GM12878 (cell line): ENCODE data around the gene ATP5F1B. TPM values are rescaled to one million over a fixed set of nuclear protein-coding genes. Genes with fewer than 3 reads are reported as not detected.
A peak's percentile ranks its signal among the peaks of the same experiment; 100 is the strongest.

Experiments
- ATAC-seq: fragments of 200-7000 bp; cut with Tn5 transposase; 3 replicates; pipeline ENCODE4 v1.9.1; 2020; ENCODE audit warnings: mild to moderate bottlenecking, moderate library complexity
- BruUV-seq: library from RNA; stranded (reverse); fragments of 400-500 nt; replicated peaks from 2 replicates; lab custom pipeline; 2021; lab: Mats Ljungman, UMichigan
- CTCF ChIA-PET: fragments of 300-600 bp; sonication (Branson Sonifier 250); formaldehyde crosslinking; extraction: SDS; loops from one replicate; lab custom pipeline; 2021; ENCODE audit warnings: inconsistent platforms; lab: Yijun Ruan, JAX
- POLR2A ChIA-PET: fragments of 350-600 bp; formaldehyde crosslinking; extraction: SDS; loops from one replicate; lab custom pipeline; 2021; ENCODE audit warnings: inconsistent platforms; lab: Charles Lee
- RAD21 ChIA-PET: fragments of 300-600 bp; sonication (Branson Sonifier 250); formaldehyde crosslinking; loops from one replicate; lab custom pipeline; 2023; ENCODE audit warnings: antibody characterized with exemption; ENCODE audit not compliant: unreplicated experiment; lab: Charles Lee
- SMC1A ChIA-PET: fragments of 300-600 bp; sonication (Branson Sonifier 250); formaldehyde crosslinking; loops from one replicate; lab custom pipeline; 2023; ENCODE audit not compliant: unreplicated experiment, uncharacterized antibody; lab: Charles Lee
- DNase-seq: peaks from one replicate; pipeline ENCODE4 v3.0.0-alpha.2; 2011; ENCODE audit warnings: low read depth, low spot score
- FAIRE-seq: peaks from 3 replicates; lab custom pipeline; 2011; peaks lifted over from hg19 to GRCh38; lab: Jason Lieb, UNC
- H2AFZ ChIP-seq: 2 replicates; pipeline ENCODE4 v1.6.0; 2011; ENCODE audit warnings: low read depth, low read length, control low read depth; ENCODE audit not compliant: control insufficient read depth
- H3K27ac ChIP-seq: 2 replicates; pipeline ENCODE4 v1.5.1; 2011; ENCODE audit warnings: control low read depth; ENCODE audit not compliant: control insufficient read depth, insufficient read depth
- H3K27me3 ChIP-seq, 2 experiments: replicated peaks in 1 of 2; 2 replicates each; pipeline versions ENCODE4 v1.6.0 to v1.6.1; 2011; ENCODE audit warnings: low read length in 1 of 2; ENCODE audit not compliant: control insufficient read depth in 2 of 2, insufficient read depth in 2 of 2
- H3K36me3 ChIP-seq, 2 experiments: 2 replicates each; pipeline ENCODE4 v1.5.1; 2011; ENCODE audit warnings: low read length in 1 of 2; ENCODE audit not compliant: control insufficient read depth in 2 of 2, insufficient read depth in 2 of 2
- H3K4me1 ChIP-seq: 2 replicates; pipeline ENCODE4 v1.6.1; 2011; ENCODE audit warnings: mild to moderate bottlenecking, low read length, moderate library complexity, mixed read lengths; ENCODE audit not compliant: control insufficient read depth, insufficient read depth
- H3K4me2 ChIP-seq: 2 replicates; pipeline ENCODE4 v1.6.0; 2011; ENCODE audit warnings: control low read depth; ENCODE audit not compliant: control insufficient read depth, insufficient read depth
- H3K4me3 ChIP-seq: fragments of 200-600 bp; sonication (generic); 2 replicates; pipeline ENCODE4 v1.5.1; 2016
- H3K79me2 ChIP-seq: 2 replicates; pipeline ENCODE4 v1.6.0; 2011; ENCODE audit warnings: low read length; ENCODE audit not compliant: control insufficient read depth, insufficient read depth
- H3K9ac ChIP-seq: 2 replicates; pipeline ENCODE4 v1.8.0; 2011; ENCODE audit warnings: low read length, control low read depth, mixed read lengths; ENCODE audit not compliant: control insufficient read depth, insufficient read depth
- H3K9me3 ChIP-seq: replicated peaks from 3 replicates; pipeline ENCODE4 v1.5.1; 2011; ENCODE audit warnings: mild to moderate bottlenecking, low read length; ENCODE audit not compliant: control insufficient read depth, insufficient read depth
- H4K20me1 ChIP-seq: 2 replicates; pipeline ENCODE4 v1.6.0; 2011; ENCODE audit not compliant: control insufficient read depth, insufficient read depth
- CTCF ChIP-seq, 3 experiments: IDR thresholded peaks in 2 of 3; conservative IDR thresholded peaks in 1 of 3; 2 replicates each; pipeline ENCODE4 v1.5.1; 2011; ENCODE audit warnings: low read depth in 3 of 3, low read length in 3 of 3, mild to moderate bottlenecking in 3 of 3, control low read depth in 2 of 3, moderate library complexity in 2 of 3, inconsistent platforms in 1 of 3, mixed read lengths in 1 of 3; ENCODE audit not compliant: control insufficient read depth in 2 of 3, insufficient read depth in 1 of 3; ENCODE audit errors: extremely low read depth in 1 of 3
- E2F4 ChIP-seq: IDR thresholded peaks from 2 replicates; pipeline ENCODE4 v1.6.1; 2012; ENCODE audit warnings: low read depth, low read length, improper control_type of control experiment
- GABPA ChIP-seq: IDR thresholded peaks from 2 replicates; pipeline ENCODE4 v1.6.1; 2014; ENCODE audit warnings: antibody characterized with exemption, low read depth, mild to moderate bottlenecking, inconsistent platforms
- GATAD2B ChIP-seq: fragments of 450-650 bp; conservative IDR thresholded peaks from 2 replicates; pipeline ENCODE4 v1.6.1; 2017; ENCODE audit warnings: low read depth, mild to moderate bottlenecking, moderate library complexity
- HDGF ChIP-seq: fragments of 450-650 bp; IDR thresholded peaks from 2 replicates; pipeline ENCODE4 v1.6.1; 2016; ENCODE audit warnings: antibody characterized with exemption
- LARP7 ChIP-seq: fragments of 450-650 bp; IDR thresholded peaks from 2 replicates; pipeline ENCODE4 v1.6.1; 2017; ENCODE audit warnings: mild to moderate bottlenecking
- PKNOX1 ChIP-seq: fragments of 450-650 bp; IDR thresholded peaks from 2 replicates; pipeline ENCODE4 v1.6.1; 2016; ENCODE audit warnings: mild to moderate bottlenecking
- PML ChIP-seq: IDR thresholded peaks from 2 replicates; pipeline ENCODE4 v1.6.1; 2012; ENCODE audit warnings: low read length, inconsistent platforms
- POLR2A ChIP-seq: IDR thresholded peaks from 2 replicates; pipeline ENCODE4 v1.6.1; 2011; ENCODE audit warnings: low read depth, mild to moderate bottlenecking, low read length
- RAD21 ChIP-seq: IDR thresholded peaks from 2 replicates; pipeline ENCODE4 v1.6.1; 2011; ENCODE audit warnings: mild to moderate bottlenecking, low read depth, low read length, moderate library complexity; ENCODE audit not compliant: insufficient read depth
- SMC3 ChIP-seq: IDR thresholded peaks from 2 replicates; pipeline ENCODE4 v1.6.1; 2011; ENCODE audit warnings: low read length, improper control_type of control experiment, borderline replicate concordance
- WGBS: methylation state at CpG from one replicate; pipeline ENCODE4 v1.1.6; 2016; ENCODE audit warnings: low lambda C conversion rate; ENCODE audit not compliant: insufficient replicate concordance, insufficient coverage; ENCODE audit errors: missing lambda C conversion rate; 5-methylcytosine and 5-hydroxymethylcytosine counted together
- in situ Hi-C: fragments of 300-500 bp; cut with MboI; formaldehyde crosslinking; loops from 9 replicates; pipeline ENCODE4 v1.14.3; 2018; ENCODE audit warnings: mixed read lengths
- intact Hi-C: fragments of 100-400 bp; cut with micrococcal nuclease; formaldehyde crosslinking; loops from one replicate; pipeline ENCODE4 v1.14.2; 2022; ENCODE audit not compliant: unreplicated experiment
- polyA plus RNA-seq, 11 experiments: library from polyadenylated mRNA; depleted of rRNA in 4 of 11; unstranded in 6 of 11; stranded (reverse) in 5 of 11; fragments of >200 nt; fragmentation: Nextera tagmentation in 4 of 11; fragmentation: Illumina TruSeq in 1 of 11; extraction: Ambion mirVana in 4 of 11; extraction: Trizol in 1 of 11; gene quantifications; 1 replicate in 1 of 11; 2 replicates in 10 of 11; pipeline versions ENCODE4 v1.2.1 to v1.2.3, GENCODE V29; 2011 to 2016; ENCODE audit warnings: inconsistent platforms in 2 of 11, missing spikeins in 2 of 11, low read depth in 1 of 11
- total RNA-seq, 4 experiments: library from RNA; depleted of rRNA in 3 of 4; stranded (reverse); fragments of >200 nt in 3 of 4; fragmentation: Illumina TruSeq in 1 of 4; extraction: Trizol in 1 of 4; gene quantifications; 2 replicates each; pipeline versions ENCODE4 v1.2.1 to v1.2.3, GENCODE V29; 2013 to 2021

ATP5F1B gene
- total and polyA plus RNA-seq, 10 of the 15 experiments (the other 5 are each of a cell fraction or from before 2014, with no cell fraction given): 671 to 1,908 (median 1,031) TPM

- peak; percentile 83 to 94 (median 91) for TF ChIP-seq CTCF (IDR thresholded peaks at IDR 0.05 in 2 of 3, conservative IDR thresholded peaks at IDR 0.05 in 1 of 3; ENCODE audit: control insufficient read depth in 2 of 3, extremely low read depth in 1 of 3, insufficient read depth in 1 of 3, low read depth in 3 of 3, low read length in 3 of 3)
- TF ChIP-seq PML: no peak
- TF ChIP-seq PKNOX1: 0 out of 2 replicates have a peak, but pooled peaks have one; percentile 30
- peak; percentile 88 for TF ChIP-seq RAD21
- TF ChIP-seq LARP7: no peak
- TF ChIP-seq HDGF: 0 out of 2 replicates have a peak, but pooled peaks have one; percentile 21
- no peak for TF ChIP-seq GABPA
- TF ChIP-seq GATAD2B: 0 out of 2 replicates have a peak, but pooled peaks have one; percentile 13
- peak; percentile 62 for TF ChIP-seq SMC3
- TF ChIP-seq POLR2A: 0 out of 2 replicates have a peak, but pooled peaks have one; percentile 35
- TF ChIP-seq E2F4: no peak
- TF ChIP-seq, all 136 proteins: peak for 7
- Histone ChIP-seq H4K20me1 (no peaks in the 10 kb centered on the region), H3K9ac (no peak overlapping the region), H2AFZ (no peak overlapping the region), H3K27me3 (no peaks in the 10 kb centered on the region), H3K4me2 (no peak overlapping the region), H3K36me3 (peaks cover 8 to 23% of the 10 kb centered on the region in 2 experiments), H3K27ac (no peak overlapping the region), H3K9me3 (no peaks in the 10 kb centered on the region), H3K4me1 (no peaks in the 10 kb centered on the region; the same call in 1 of the 2 replicates), H3K79me2 (no peaks in the 10 kb centered on the region), H3K4me3 (no peak overlapping the region)
- CTCF ChIA-PET: interaction anchor here (0.6 to 6.5 kb wide), 11 partner anchors 11 to 403 kb away, joined by 3 to 50 read pairs (median 4); partner anchors contain the start of genes RBMS2 and STAT2
- SMC1A ChIA-PET: interaction anchor here (1.0 to 4.4 kb wide), 4 partner anchors 42 to 407 kb away, joined by 3 to 16 read pairs (median 8); no protein-coding TSS in a partner anchor
- intact Hi-C loops: loop anchor here (1.0 to 10.0 kb wide), 2 partner anchors 81 to 399 kb away; no protein-coding TSS in a partner anchor
- BruUV-seq: no TSS peak
- RAD21 ChIA-PET: interaction anchor here (1.6 to 4.3 kb wide), 2 partner anchors 42 to 80 kb away, joined by 5 to 21 read pairs; no protein-coding TSS in a partner anchor
- WGBS: 39% methylated on average over 8 of the region's 8 CpGs
- ATAC-seq (peak; percentile 80), FAIRE-seq (peak; percentile 13), DNase-seq (no peak)
- POLR2A ChIA-PET: interaction anchor here (0.5 to 2.3 kb wide), 5 partner anchors 40 to 647 kb away, joined by 3 to 7 read pairs (median 3); no protein-coding TSS in a partner anchor
- in situ Hi-C loops: loop anchor here (5.0 kb wide), 1 partner anchor 72 kb away; the partner anchor contains the start of gene RBMS2
Observed at GRCh38 chr12:56593909-56594621, 51.7 kb downstream of the ATP5F1B start.
